Activated B cell treated with CpG ODN at 0.5 μM for 24 hours (primary cell): ENCODE data around the gene SCAPER. TPM values are rescaled to one million over a fixed set of nuclear protein-coding genes. Genes with fewer than 3 reads are reported as not detected.

Source experiments
- ATAC-seq: fragments of 200-7000 bp; cut with Tn5 transposase; one replicate; pipeline ENCODE4 v1.10.0; 2021; ENCODE audit warnings: low read depth, mild to moderate bottlenecking, moderate library complexity
- CTCF ChIA-PET: fragments of 350-600 bp; sonication (Branson Sonifier 250); formaldehyde crosslinking; loops from one replicate; lab custom pipeline; 2021; ENCODE audit warnings: antibody characterized with exemption; lab: Charles Lee
- POLR2A ChIA-PET: fragments of 350-600 bp; sonication (Branson Sonifier 250); formaldehyde crosslinking; loops from one replicate; lab custom pipeline; 2021; ENCODE audit warnings: antibody characterized with exemption; lab: Charles Lee
- DNase-seq: peaks from one replicate; pipeline ENCODE4 v3.0.0; 2022
- H3K27ac Mint-ChIP-seq: one replicate; pipeline ENCODE4 v1.8.0; 2020; ENCODE audit warnings: mixed read lengths
- H3K27me3 Mint-ChIP-seq: one replicate; pipeline ENCODE4 v1.8.0; 2021; ENCODE audit warnings: mixed read lengths
- H3K36me3 Mint-ChIP-seq: one replicate; pipeline ENCODE4 v1.8.0; 2021; ENCODE audit warnings: low read depth, mixed read lengths
- H3K4me1 Mint-ChIP-seq: one replicate; pipeline ENCODE4 v1.8.0; 2021; ENCODE audit warnings: mixed read lengths
- H3K4me3 Mint-ChIP-seq: one replicate; pipeline ENCODE4 v1.8.0; 2020; ENCODE audit warnings: mild to moderate bottlenecking, mixed read lengths
- H3K9me3 Mint-ChIP-seq: one replicate; pipeline ENCODE4 v1.8.0; 2020; ENCODE audit warnings: mixed read lengths
- CTCF ChIP-seq: fragments of 200-600 bp; IDR thresholded peaks from one replicate; pipeline ENCODE4 v1.8.0; 2022; ENCODE audit warnings: antibody characterized with exemption, mild to moderate bottlenecking
- intact Hi-C: fragments of 100-400 bp; cut with micrococcal nuclease; formaldehyde crosslinking; loops from one replicate; pipeline ENCODE4 v1.15.1; 2024
- total RNA-seq: library from RNA; stranded (reverse); gene quantifications from 2 replicates; pipeline ENCODE4 v1.2.3, GENCODE V29; 2022

SCAPER gene
- total RNA-seq, 1 donor from 2014 or later, result 38.8 TPM

GRCh38 chr15:76793162-76793561 lies 112.0 kb downstream of the SCAPER start:
- Mint-ChIP-seq H3K27ac (no peak overlapping the region), H3K4me1 (no peaks in the 10 kb centered on the region), H3K4me3 (no peak overlapping the region), H3K9me3 (peaks cover 4% of the 10 kb centered on the region), H3K27me3 (no peaks in the 10 kb centered on the region), H3K36me3 (peaks cover 56% of the 10 kb centered on the region)
- no peak for ATAC-seq
- no peak for TF ChIP-seq CTCF
- no peak for DNase-seq
- CTCF ChIA-PET, result no interaction called here
- POLR2A ChIA-PET, result no interaction called here
- intact Hi-C loops, result no loop called here

GRCh38 chr15:76791511-76791910 lies 113.6 kb downstream of the SCAPER start:
- TF ChIP-seq CTCF, result no peak
- DNase-seq (no peak), ATAC-seq (no peak)
- POLR2A ChIA-PET, result no interaction called here
- H3K9me3 Mint-ChIP-seq, result peaks cover 4% of the 10 kb centered on the region
- H3K27me3 Mint-ChIP-seq, result no peaks in the 10 kb centered on the region
- H3K4me3 Mint-ChIP-seq, result no peak overlapping the region
- intact Hi-C loops, result no loop called here
- CTCF ChIA-PET, result no interaction called here
- H3K4me1 Mint-ChIP-seq, result peaks cover 5% of the 10 kb centered on the region
- H3K36me3 Mint-ChIP-seq, result peaks cover 50% of the 10 kb centered on the region
- no peak overlapping the region for H3K27ac Mint-ChIP-seq

- Mint-ChIP-seq H3K4me3 (no peak overlapping the region), H3K27me3 (no peaks in the 10 kb centered on the region), H3K4me1 (peaks cover 5% of the 10 kb centered on the region), H3K27ac (peak overlapping the region; percentile 18), H3K36me3 (peaks cover 59% of the 10 kb centered on the region), H3K9me3 (peaks cover 10% of the 10 kb centered on the region)
- TF ChIP-seq CTCF, result no peak
- POLR2A ChIA-PET, result no interaction called here
- intact Hi-C loops, result no loop called here
- CTCF ChIA-PET, result no interaction called here
- no peak for DNase-seq
- no peak for ATAC-seq
Observed at GRCh38 chr15:76787273-76787672, 117.9 kb downstream of the SCAPER start.

- no peaks in the 10 kb centered on the region for H3K27me3 Mint-ChIP-seq
- ChIA-PET CTCF (no interaction called here), POLR2A (no interaction called here)
- peaks cover 2% of the 10 kb centered on the region for H3K9me3 Mint-ChIP-seq
- intact Hi-C loops, result no loop called here
- ATAC-seq (no peak), DNase-seq (no peak)
- H3K36me3 Mint-ChIP-seq, result peaks cover 43% of the 10 kb centered on the region
- no peak overlapping the region for H3K27ac Mint-ChIP-seq
- H3K4me3 Mint-ChIP-seq, result no peak overlapping the region
- no peak for TF ChIP-seq CTCF
- H3K4me1 Mint-ChIP-seq, result no peaks in the 10 kb centered on the region
Observed at GRCh38 chr15:76776969-76777368, 128.2 kb downstream of the SCAPER start.

GRCh38 chr15:76776480-76776879 lies 128.7 kb downstream of the SCAPER start:
- H3K27me3 Mint-ChIP-seq, result no peaks in the 10 kb centered on the region
- H3K4me1 Mint-ChIP-seq, result no peaks in the 10 kb centered on the region
- ATAC-seq, result no peak
- TF ChIP-seq CTCF, result no peak
- POLR2A ChIA-PET, result no interaction called here
- H3K4me3 Mint-ChIP-seq, result no peak overlapping the region
- intact Hi-C loops, result no loop called here
- H3K27ac Mint-ChIP-seq, result no peak overlapping the region
- DNase-seq, result no peak
- H3K36me3 Mint-ChIP-seq, result peaks cover 46% of the 10 kb centered on the region
- CTCF ChIA-PET, result no interaction called here
- H3K9me3 Mint-ChIP-seq, result peaks cover 2% of the 10 kb centered on the region
